Hypothalamus (tissue), 51 donors: ENCODE measurements around the gene SYP.

Experiments
- DNase-seq, 51 donors: peaks; one replicate each; lab custom pipeline; 2025; lab: John Stamatoyannopoulos, UW

SYP gene

GRCh38 chrX:49221868-49222267 lies 21.9 kb upstream of the SYP start:
- DNase-seq = no peak

GRCh38 chrX:49220100-49220499 lies 20.1 kb upstream of the SYP start:
- DNase-seq = no peak

DNA sequence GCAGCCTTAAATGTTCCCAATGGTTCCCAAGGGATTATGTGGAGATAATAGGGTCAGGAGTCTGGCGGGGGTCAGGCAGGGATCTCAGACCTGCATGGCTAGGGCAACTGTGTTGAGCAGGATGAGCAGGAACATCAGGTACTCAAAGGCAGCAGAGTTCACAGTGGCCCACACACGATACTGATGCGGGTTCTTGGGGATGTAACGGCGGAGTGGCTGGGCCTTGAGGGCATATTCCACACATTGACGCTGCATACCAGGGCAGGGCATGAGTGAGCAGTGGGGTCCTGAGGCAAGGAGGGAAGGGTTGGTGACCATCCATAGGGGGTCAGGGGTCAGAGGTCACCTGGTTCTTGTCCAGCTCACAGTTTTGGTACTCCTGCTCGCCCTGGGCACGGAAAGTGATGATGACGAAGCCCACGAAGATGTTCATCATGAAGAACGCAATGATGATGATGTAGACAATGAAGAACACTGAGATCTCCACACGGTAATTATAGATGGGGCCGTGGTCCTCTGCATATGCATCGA lies 15.1 kb upstream of the SYP start:
- DNase-seq = no peak

GRCh38 chrX:49214416-49214815 lies 14.4 kb upstream of the SYP start:
- DNase-seq = no peak

DNA sequence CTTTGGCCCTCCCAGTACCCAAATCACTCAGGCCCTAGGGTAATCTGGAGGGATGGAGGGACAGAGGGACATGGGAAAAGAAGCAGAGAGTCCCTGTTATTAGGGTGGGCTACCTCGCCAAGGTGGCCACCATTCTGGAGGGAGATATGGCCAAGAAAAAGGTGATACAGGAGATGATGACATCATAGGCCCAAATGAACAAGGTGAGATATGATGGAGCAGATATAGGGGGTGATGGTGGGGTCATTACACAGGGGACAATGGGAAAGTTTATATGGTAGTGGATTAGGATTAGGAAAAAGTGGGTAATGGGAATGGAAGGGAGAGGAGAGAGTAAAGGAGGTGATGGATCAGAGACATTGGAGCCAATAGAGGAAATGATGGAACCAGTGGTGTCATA lies 12.9 kb upstream of the SYP start:
- DNase-seq = no peak

GRCh38 chrX:49212209-49212608 lies 12.2 kb upstream of the SYP start:
- DNase-seq = no peak

GRCh38 chrX:49211074-49211473 lies 11.1 kb upstream of the SYP start:
- no peak for DNase-seq

- no peak for DNase-seq
Measured at GRCh38 chrX:49210406-49210805, 10.4 kb upstream of the SYP start.

DNA sequence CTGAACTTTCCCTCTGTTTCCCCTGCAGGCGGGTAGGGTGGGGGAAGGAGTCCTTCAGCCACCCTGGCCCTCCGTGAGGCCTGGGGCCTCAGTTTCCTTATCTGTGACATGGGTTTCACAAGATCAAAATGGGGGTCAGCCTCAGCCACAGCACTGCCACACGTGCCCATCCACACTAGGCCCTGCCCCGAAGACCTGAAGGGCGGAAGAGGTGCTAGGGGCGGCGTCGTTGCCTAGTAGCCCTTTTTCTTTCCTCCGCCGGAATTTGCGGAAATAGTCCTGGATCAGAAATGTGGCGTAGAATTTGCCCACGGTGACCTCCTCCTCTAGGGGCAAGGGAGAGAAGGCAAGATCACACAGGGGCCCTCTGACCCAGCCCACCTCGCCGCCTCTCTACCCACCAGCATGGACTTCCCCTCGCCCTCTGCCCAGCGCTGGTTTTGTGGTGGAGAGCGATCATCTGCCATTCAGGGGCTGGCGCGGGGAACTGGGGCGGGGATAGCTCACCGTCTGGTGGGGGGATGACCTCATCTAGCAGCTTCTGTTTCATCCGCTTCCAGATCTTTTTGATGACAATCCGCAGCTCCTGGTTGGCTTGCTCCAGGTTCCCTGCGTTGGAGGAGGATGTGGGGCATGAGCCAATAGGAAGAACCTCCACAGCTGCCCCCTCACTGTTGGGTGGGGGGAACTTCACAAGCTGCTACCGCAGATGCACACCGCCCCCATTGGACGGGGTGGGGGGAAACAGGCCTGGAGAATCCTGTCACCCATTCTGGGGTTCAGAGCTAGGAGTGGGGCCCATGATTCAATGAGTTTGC lies 9.7 kb upstream of the SYP start:
- peak in 6 of 51 donors; percentile 0 to 52 (median 14) for DNase-seq

DNA sequence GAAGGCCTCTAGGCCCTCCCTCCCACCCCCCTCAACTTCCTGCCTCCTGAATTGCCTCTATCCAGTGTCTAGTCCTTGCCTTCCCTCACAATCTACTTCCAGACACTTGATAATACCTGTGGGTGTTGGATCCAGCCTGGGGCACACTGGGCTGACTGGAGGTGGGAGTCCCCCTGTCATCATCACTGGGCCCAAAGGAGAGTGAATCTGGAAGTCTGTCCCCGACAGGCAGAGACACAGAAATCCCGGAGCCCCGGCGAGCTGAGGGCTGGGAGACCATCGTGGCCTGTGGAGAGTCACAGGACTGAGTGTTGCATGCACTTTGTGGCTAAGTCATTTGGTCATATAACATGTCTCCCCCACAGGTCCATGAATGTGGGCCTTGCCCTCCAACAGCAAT lies 8.4 kb upstream of the SYP start:
- no peak for DNase-seq

DNA sequence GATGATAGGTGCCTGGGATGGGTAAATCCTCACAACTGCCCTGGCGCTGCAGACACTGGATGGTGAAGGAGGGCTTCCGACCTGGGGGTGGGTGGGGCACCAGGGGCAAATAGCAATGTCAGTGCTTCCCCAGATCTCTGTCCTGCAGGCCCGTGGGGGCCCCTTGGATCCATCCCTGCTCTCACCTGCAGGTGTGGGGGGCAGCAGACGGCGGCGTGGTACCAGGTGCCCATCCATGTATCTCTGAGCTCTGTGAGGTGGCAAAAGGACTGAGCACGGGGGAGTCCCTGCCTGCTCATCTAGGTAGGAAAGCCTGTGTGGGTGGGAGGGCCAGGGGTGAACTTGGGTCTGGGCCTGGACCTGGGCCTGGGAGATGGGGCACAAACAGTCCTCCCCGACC lies 6.5 kb upstream of the SYP start:
- no peak for DNase-seq

DNA sequence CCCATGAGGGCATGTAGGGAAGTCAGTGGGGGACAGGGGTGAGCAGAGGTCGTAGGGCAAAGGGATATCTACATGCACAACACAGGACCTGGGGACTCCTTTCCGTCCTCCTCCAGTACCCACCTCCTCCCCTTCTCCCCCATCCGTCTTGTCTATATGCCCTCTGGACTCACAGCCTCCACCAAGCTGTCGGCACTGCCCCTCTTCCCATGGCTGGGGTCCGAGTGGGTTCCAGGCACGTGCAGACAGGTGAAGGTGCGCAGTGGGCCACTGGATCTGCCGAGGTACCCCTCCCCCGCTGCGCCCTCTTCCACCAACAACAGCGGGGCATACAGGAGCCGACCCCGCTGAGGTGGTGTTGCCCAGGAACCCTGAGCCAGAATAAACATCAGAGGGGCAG lies 5.5 kb upstream of the SYP start:
- no peak for DNase-seq

DNA sequence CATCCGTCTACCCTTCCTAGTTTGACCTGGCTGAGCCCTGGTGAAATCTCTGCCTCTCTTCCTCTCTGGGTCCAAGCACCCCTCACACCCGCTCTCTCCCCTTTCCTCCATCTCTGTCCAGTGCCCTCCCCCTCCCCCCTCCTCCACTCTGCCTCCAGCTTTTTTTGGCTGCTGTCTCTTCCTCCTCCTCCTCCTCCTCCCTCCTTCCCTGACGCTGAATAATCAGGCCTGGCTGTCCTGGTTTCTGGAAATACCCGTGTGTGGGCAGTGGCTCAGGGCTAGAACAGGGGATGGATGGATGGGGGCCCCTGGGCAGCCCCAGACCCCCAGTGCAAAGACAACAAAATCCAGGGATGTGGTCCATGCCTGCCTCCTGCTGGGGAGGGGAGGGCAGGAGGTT lies 4.7 kb upstream of the SYP start:
- DNase-seq = no peak

DNA sequence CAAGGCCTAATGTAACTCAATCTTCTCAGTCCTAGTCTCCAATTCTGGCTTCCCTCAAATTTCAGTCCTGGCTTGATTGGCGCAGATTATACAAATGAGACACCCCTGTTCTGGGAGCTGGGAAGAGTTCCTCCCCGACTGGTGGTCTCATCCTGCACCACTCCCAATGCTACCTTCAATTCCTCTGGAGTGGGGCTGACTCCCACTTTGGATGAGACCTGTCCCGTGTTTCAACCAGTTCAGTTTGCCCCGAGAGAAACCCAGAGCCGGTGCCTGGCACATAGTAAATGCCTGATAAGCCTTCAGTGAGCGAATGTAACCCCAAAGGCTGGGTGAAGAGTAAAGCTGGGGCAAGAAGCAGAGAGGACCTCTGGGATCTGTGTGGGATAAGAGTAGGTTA lies 4.0 kb upstream of the SYP start:
- DNase-seq = no peak

DNA sequence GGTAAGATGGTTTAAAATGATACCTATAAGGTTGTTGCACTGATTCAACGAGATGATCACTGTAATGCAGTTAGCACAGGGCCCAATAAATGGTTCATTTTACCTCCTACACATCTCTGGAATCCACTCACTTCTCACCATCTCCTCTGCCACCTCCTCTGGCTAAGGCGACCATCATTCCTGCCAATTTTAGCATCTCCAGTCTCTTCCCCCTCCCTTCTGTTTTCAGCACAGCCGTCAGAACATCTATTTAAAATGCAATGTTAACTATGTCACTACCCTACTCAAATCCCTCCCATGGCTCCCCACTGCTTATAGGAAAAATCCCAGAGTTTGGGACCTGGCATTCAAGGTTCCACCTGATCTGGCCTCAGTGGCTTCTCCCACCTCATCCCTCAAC lies 3.5 kb upstream of the SYP start:
- peak in 1 of 51 donors; percentile 18 for DNase-seq

GRCh38 chrX:49202022-49202421 lies 2.0 kb upstream of the SYP start:
- DNase-seq = no peak

GRCh38 chrX:49199315-49199595 lies 738 bp downstream of the SYP start:
- DNase-seq = no peak

GRCh38 chrX:49198540-49199314 lies 1.3 kb downstream of the SYP start:
- DNase-seq = peak in 1 of 51 donors; percentile 2

- DNase-seq = no peak
Measured at GRCh38 chrX:49197543-49198087, 2.4 kb downstream of the SYP start.

DNA sequence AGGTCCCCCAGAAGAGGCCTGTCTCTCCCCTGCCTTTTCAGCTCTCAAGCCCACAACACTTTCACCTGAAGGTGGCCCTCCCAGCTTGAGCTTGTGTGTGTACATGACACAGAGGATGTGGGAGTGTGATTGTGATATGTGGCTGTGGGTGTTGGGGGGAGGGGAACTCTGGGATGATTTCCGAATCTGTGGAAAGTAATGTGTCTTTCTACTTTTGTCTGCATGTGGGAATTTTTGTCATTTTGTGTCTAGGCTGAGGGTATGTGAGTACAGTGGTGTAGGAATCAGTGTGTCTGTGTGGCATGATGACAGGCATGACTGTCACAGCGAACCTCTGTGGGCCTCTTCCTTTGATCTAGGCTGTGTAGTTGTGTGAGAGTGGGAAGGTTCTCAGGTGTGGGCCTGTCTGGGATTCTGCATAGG lies 6.4 kb downstream of the SYP start:
- DNase-seq = no peak

DNA sequence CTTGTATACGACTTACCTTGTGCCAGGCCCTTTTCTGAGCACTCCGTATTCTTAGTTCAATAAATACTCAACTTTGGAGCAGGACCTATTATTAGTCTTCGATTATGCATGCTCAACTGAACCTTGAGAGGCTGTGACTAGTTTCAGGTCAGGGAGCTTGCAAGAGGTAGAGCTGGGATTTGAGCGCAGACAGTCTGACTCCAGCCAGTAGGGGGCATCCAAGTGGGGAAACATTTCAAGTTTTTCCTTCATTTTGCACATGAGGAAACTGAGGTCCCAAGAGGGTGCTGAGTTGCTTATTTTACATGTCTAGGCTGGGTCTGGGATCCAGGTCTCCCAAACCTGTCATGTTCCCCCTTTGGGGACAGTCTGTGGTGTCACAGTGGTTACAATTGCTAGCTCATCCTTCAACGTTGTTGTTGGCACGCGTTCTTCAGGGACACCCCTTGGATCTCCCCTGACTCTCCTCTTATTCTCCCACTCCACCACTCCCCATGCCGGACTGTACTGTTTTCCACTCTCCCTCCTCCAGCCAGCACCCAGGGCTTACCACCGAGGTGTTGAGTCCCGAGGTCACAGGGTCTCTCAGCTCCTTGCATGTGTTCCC lies 7.2 kb downstream of the SYP start:
- peak in 5 of 51 donors; percentile 2 to 10 (median 3) for DNase-seq
